T follicular helper cell (primary cell): Measurements from ENCODE around the gene SGF29.
"Not testable (repeated sequence)": the region's sequence is repeated elsewhere in the genome, so short reads cannot be mapped to it uniquely, and the experiment has no call there.

Experiments
- DNase-seq: peaks from one replicate; pipeline ENCODE4 v3.0.0-alpha.2; 2020; ENCODE audit warnings: low read depth

SGF29 gene

DNA sequence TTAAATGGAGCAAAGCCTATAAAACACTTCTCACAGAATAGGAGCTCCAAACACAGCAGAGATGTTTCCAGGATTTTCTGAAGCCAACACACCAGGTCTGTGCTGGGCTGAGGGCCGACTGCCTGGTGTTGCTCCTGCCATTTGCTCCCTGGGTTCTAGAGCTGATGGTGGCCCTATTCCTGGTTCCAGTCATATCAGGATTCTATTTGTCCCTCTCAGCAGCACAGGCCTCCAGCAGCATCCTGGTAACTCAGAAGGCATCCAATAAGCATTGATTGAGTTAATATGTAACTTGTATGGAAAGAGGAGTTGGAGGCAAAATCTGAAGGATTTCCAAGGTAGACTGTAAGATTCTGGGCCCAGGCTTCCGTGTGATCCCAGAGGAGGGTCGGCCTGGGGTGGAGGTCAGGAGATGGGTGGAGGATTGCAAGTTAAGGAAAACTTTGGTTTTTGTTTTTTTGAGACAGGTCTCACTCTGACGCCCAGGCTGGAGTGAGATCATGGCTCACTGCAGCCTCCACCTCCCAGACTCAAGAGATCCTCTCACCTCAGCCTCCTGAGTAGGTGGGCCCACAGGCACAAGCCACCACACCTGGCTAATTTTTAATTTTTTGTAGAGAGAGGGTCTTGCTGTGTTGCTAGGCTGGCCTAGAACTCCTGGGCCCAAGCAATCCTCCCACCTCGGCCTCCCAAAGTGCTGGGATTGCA is 20.6 kb upstream of the SGF29 start:
- no peak for DNase-seq

DNA sequence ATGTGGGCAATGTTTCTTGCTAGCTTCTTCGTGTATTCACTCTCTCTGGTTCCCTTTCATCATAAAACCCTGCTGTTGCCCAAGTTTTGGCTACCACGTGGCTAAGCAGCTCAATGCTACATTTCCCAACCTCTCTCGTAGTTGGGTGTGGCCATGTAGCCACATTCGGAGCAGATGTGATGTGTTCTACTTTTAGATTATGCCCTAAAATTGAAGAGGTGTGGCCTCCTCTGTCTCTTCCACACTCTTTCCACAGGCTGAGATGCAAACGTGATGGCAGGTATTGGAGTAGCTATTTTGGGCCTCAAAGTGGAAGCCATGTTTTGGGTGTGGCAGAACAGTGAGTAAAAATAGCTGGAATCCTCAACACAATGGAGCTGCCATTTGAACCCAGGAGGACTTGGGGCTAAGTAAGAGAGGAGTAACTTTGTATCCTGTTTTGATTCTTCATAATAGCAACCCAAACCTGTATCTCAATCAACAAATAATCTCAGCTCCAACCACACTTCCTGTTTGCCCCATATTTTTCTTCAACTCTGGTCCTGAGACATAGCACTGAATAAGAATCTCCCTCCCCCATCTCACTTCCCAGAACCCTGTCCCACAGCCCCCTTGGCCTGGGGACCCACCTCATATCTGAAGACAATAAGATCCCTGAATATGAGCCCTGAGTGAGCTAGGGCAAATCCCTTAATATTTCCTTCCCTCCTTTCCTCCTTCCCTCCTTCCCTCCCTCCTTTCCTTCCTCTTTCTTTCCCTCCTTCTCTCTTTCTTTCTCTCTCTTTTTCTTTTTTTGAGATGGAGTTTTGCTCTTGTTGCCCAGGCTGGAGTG is 19.0 kb upstream of the SGF29 start:
- no peak for DNase-seq

DNA sequence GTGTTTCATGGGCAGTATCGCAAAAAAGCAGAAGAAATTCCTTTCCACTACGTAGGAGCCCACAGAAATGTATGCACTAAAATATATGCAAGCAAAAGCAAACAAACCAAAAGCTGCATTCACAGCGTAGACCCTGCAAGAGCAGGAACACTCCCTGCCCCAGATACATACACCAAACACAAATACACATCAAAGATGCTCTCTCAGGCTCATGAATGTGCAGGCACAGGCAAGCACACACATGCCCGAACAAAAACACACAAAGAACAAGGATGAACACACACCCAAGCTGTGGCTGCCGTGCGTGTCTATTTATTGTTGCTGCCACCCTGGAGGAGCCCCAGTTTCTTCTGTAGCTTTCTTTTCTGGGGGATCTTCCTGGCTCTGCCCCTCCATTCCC is 16.6 kb upstream of the SGF29 start:
- DNase-seq = no peak

DNA sequence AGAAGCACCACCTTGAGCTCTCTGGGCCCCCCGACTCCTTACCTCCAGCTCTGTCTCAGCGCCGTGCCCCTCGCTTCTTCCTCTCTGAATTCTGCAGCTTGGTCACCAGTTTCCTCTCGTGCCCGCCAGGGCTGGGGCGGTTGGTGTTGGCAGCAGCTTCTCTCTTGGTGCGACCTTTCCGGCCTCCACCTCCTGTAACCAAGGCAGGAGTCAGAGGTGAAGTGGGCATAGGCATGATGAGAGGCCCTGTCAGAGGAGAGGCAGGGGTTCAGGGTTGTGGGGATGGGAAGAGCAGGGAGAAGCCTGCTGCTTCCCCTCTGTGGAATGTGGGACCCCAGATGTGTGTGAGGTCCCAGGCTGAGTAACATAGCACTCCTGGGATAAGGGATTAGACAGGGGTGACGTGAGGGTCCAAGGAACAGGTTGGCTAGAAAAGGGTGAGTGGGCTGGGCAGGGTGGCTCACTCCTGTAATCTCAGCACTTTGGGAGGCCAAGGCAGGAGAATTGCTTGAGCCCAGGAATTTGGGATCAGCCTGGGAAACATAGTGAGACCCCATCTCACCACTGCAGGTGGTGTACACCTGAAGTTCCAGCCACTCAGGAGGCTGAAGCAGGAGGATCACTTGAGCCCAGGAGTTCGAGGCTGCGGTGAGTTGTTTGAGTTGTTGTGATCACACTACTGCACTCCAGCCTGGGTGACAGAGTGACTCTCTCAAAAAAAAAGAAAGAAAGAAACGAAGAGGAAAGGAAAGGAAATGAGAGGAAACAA is 15.6 kb upstream of the SGF29 start:
- no peak for DNase-seq

DNA sequence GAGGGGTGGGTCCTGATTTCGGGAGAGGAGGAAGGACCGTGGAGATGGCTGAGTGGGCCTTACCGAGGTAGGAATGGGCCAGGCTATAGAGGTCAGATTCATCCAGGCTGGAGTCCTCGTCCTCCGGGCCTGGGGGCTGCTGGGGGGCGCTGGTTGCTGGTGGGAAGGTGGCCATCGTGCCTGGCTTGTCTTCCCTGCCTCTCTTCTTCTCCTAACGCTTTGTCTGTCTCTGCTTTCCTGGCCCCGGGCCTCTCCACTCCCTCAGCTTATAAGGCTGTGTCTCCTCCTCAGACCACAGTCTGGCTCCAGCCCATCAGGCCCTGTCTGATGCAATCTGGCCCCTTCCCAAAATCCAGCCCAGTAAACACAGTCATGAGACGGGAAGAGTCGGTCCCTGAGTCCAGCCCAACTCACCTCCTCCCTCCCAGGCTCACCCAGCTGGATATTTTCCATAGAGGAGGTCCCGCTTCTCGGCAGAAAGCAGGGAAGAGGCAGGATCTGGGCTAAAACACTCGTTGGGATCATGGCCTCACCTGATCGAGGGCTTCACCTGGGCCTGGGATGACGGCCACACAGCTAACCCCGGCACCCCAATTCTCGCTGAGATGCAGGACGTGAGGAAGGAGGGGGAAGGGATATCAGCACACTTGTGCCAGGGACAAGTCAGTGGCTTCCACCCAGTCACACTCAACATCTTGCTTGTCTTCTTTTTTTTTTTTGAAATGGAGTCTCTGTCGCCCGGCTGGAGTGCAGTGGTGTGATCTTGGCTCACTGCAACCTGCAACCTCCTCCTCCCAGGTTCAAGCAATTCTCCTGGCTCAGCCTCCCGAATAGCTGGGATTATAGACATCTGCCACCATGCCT is 14.8 kb upstream of the SGF29 start, which contains the start of gene NUPR1:
Gene NUPR1, minus strand, starts transcription at position 242 of the 864 bp plus-strand sequence. Its CDS starts 67 bp downstream, at position 175.
- DNase-seq = no peak

DNA sequence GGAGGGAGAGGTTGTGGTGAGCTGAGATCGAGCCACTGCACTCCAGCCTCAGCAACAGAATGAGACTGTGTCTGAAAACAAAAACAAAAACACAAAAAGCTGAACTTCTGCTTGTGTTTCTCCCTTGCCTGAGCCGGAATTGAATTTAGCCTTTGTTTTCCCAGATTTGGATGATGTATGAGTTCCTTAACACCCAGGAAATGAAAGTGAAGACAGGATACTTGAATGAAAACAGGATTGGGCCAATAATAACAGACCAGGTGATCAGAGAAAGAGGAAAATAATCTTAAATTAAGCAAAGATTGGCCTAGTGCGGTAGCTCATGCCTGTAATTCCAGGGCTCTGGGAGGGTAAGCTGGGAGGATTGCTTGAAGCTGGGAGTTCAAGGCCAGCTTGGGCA is 13.4 kb upstream of the SGF29 start:
- no peak for DNase-seq

DNA sequence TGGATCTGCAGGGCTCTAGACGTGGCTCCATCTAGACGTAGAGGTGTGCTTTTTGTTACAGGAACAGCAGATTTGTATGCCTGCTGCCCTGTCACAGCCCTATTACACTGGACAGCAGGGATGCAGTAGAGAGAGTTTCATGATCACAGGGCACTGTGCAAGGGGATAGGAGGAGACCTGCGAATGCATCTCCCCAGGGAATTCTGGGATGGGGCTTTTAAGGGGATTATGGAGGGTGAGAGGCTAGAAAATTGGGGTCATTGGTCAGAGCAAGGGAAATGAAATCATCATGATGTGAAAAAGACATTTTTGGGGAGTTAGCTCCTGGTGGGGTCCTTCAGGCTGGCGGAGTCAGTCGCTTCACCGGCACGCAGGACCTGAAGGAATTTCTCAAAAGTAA is 11.1 kb upstream of the SGF29 start:
- DNase-seq = no peak

DNA sequence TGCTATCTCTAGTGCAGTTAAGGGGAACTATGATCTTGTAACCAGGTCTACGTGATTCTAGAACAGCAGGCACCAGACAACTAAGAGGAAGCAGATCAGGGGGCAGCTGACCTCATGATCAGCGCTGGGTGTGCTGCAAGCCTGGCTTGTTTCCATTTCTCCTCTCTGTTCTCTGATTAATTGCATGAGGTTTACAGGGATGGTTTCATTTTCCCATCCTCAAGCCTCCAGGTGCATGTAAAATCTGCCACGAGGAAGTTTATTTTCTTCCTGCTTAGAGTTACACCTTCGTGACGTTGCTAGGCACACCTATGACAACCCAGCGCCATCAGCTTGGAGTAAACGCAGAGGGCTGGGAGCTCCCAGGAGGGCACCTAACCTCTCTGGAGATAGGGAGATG is 10.6 kb upstream of the SGF29 start:
- DNase-seq = no peak

DNA sequence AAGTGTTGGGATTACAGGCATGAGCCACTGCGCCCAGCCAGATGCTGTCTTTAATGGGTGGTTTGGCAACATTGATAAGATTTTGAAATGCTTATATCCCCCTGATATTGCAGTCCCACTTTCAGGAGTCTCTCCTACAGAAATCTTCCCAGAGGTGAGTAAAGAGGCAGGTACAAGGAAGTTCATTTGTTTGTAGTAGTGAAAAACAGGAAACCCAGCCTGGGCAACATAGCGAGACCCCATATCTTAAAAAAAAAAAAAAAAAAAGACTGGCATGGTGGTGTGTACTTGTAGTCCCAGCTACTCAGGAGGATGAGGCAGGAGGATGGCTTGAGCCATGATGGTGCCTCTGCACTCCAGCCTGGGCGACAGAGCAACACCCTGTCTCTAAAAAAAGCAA is 8.7 kb upstream of the SGF29 start:
- no peak for DNase-seq

DNA sequence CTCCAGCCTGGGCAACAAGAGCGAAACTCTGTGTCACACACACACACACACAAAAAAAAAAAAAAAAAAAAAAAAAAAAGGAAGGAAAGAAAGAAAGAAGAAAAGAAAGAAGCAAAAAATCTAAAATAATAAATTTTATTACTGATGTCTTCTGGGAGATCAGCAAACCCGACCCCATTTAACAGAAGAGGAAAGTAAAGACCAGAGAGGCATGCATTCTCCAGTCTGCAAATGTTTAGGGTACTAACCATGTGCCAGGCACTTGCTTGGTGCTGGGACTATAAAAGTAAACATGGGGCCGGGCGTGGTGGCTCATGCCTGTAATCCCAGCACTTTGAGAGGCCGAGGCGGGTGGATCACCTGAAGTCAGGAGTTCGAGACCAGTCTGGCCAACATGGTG is 7.8 kb upstream of the SGF29 start:
- not testable (repeated sequence) for DNase-seq

DNA sequence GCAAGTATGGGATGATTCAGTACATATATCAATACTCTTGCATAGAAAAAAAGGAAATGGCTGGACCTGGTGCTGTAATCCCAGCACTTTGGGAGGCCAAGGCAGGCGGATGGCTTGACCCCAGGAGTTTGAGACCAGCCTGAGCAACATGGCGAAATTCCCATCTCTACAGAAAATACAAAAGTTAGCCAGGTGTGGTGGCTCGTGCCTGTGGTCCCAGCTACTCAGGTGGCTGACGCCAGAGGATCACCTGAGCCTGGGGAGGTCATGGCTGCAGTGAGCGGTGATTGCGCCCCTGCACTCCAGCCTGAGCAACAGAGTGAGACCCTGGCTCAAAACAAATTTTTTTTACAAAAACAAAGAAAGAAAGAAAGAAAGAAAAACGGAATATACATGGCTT is 7.1 kb upstream of the SGF29 start:
- DNase-seq = no peak

DNA sequence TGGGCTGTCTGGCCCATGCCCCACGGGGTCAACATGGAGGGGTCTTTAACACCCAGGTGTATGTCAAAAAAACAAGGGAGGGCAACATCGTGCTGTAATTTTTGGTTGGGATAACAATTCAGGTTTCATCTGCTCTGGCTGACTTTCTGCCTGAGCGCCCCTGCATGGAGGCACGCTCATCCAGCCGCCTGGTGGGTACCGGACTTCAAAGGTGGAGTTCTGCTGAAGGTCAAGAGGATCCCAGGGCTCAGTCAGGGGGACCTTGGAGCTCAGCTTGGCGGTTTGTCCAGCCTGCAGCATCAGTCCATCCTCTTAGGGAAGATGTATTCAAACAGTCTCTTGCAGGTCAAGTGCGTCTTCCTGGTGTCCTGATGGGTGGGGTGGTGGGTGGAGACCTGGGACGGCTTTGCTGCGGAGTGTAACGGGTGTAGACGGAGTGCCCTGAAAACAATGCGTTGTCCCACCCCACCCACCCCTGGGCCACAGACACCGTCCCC is 5.4 kb upstream of the SGF29 start:
- no peak for DNase-seq

DNA sequence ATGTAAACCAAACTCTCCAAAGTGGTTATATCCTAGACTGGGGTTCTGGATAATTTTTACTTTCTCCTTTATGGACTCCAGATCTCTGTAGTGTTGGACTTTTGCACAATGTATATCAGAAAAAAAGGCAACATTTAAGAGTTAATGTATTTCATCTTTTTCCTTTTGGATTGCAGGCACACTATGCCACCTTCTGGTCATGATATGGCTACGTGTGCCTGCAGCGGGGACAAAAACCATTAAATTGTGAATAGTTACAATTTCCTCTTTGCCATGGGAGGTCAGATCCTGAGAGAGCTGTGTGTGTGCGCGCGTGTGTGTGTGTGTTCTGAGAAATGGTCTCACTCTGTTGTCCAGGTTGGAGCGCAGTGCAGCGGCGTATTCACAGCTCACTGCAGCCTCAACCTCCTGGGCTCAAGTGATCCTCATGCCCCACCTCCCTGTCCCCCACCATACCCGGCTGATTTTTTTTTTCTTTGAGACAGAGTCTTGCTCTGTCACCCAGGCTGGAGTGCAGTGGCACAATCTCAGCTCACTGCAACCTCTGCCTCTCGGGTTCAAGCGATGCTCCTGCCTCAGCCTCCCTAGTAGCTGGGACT is 4.3 kb upstream of the SGF29 start:
- DNase-seq = no peak

DNA sequence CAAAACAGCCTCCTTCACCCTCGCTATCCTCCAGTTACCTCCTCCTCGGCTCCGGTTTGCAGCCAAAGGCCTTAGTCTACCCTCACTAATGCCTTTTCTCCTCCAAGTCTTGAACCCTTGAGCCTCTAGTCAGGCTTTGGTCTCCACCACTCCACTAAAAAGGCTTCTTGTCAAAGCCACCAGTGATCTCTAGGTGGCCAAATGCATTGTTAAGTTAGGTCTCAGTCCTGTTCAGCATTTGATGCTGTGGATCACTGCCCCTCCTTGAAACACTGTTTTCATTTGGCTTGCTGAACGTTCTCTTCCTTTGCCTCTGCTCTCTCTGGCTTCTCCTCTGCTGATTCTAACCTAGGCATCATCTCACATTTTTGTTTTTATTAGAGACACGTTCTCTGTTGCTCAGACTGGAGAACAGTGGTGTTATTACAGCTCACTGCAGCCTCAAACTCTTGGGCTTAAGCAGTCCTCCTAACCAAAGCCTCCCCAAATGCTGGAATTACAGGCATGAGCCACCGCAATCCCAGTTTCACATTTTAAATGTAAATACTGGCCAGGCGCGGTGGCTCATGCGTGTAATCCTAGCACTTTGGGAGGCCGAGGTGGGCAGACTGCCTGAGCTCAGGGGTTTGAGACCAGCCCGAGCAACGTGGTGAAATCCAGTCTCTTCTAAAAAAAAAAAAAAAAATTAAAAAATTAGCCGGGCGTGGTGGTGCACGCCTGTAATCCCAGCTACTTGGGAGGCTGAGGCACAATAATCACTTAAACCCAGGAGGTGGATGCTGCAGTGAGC is 1.1 kb downstream of the SGF29 start:
- no peak for DNase-seq

DNA sequence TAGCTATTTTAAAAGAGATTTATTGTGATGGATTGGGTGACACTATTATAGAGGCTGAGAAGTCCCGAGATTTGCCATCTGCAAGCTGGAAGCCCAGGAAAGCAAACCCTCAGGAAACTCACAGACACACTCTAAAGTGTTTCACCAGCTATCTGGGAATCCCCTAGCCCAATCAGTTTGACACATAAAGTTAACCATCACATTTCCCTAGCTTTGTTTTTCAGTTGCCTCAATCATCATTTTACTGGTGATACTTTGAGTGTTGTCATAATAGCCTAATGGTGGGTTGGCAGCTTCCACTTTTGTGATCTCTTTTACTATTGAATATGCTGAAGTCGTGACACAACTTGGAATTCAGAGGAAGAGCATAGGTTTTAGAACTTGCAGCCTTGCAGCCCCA is 1.8 kb downstream of the SGF29 start:
- no peak for DNase-seq

DNA sequence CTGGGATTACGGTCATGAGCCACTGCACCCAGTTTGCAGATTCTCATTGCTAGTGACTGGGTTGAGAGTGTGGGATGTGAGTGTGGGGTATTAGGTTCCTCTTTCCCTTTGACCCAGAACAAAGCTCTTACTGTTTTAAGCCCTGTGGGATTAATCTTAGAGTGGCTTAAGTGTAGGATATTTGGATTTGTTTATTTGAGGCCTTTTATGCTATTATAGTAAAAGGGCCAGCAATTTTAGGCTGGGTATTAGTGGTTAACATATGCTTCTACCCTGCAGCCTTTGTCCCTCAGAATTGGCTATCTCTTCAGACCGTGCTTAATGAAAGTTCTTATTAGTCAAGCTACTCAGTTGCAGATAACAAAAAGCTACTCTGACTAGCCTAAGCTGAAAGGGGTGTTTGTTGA is 3.2 kb downstream of the SGF29 start:
- no peak for DNase-seq

DNA sequence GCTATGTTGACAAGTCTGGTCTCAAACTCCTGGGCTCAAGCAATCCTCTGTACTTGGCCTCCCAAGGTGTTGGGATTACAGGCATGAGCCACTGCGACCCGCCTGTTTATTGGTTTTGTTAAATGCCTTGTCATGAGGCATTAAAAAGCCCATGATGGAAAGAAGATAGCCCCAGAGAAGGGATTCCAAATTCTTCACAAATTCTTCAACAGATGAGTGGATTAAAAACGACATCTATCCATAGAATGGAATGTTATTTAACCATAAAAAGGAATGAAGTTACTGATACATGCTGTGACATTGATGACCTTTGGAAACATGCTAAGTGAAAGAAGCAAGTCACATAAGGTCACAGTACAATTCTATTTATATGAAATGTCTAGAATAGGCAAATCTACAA is 4.7 kb downstream of the SGF29 start:
- no peak for DNase-seq

DNA sequence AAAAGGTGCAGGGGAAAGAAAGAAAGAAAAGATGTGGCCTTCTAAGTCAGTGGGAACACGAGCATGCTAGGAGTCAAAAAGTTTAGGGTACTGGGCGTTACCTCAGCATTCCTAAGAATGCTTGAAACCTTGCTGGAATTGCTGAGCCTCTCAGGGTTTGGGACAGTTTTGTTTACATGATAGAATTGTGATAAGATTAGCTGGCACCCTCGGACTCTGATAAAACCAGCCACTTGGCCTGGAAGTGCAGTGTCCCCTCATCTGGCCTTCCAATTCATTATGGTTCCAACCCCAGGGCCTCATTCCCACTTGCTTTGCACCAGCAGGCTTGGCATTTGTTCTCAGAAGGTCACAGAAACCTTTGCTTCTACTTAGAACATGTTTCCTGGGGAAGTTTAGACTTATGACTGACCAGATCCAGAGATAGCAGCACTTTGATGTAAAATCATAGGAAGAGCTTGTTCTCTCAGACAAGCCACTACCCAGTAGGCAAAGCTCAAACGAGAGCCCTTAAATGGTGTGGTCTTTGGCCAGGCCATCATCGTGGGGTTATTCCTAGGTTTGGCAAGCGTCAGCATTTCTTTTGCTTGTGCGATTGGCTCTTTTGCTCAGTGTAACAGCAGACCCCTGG is 8.0 kb downstream of the SGF29 start:
- DNase-seq = no peak

DNA sequence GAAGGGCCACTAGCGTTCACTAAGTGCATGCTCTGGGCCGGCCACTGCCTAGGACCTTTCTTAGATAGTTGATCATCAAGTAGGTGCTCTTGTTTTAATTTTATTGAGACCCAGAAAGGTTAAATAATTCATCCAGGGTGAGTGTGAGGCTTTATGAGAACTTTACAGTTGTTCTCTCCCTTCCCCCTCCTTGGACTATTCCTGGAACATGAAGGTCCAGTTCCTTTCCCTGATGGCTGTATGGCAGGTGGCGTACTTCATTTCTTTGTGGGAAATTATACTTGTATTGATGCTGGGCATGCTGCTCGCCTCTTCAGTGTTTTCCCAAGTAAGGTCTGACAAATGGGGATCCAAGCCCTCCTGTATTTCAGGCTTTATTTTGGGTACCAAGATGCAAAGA is 8.5 kb downstream of the SGF29 start:
- no peak for DNase-seq

DNA sequence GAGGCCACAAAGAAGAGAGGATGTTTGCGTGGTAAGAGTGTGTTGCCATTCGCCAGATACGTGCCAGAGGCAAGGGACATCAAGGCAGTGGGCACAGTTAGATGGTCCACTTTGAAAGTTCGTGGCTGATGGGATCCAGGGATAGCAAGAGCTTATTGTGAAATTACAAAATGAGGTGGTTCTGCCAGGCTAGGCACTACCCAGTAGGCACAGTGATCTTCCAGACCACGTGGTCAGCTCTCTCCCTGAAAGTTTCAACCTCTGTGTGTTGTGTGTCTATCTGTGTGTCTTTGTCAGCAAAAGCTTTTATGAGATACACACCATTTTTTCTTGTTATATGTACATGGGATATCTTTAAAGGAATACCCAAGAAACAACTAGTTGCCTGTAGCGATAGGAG is 9.5 kb downstream of the SGF29 start:
- DNase-seq = no peak
